ENCODE data around the gene ADGRD1. TPM values are rescaled to one million over a fixed set of nuclear protein-coding genes. Genes with fewer than 3 reads are reported as not detected.

Gene ADGRD1
- total RNA-seq, 2 experiments from 2014 or later = 0.05 TPM; not detected in 1

DNA sequence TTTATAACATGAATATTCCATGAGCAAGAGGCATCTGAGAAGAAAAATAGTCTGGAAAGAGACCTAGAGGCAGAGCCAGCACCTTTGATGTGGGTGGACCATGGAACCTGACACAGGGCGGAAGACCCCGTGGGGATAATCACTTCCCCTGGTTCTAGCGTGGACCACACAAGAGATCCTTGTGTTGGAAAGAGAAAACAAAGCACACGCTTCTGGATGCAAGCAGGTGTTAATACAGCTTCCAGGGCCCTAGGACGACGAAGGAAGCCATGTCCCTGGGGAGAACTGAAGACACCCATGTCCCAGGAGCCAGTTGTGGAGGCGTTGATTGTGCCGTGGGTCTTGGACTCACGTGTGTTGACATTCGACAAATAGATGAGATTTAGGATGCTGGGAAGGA, 102.9 kb downstream of the ADGRD1 start:
- no peaks in the 10 kb centered on the region for H3K36me3 Mint-ChIP-seq (ENCODE audit: low read depth)
- no peak overlapping the region for H3K27ac Mint-ChIP-seq
- H3K4me3 Mint-ChIP-seq = no peak overlapping the region
- peaks cover 14% of the 10 kb centered on the region for H3K27me3 Mint-ChIP-seq
- CTCF ChIA-PET = no interaction called here
- H3K4me1 Mint-ChIP-seq = no peaks in the 10 kb centered on the region
- POLR2A ChIA-PET = no interaction called here
- no peak for DNase-seq
- H3K9me3 Mint-ChIP-seq = no peaks in the 10 kb centered on the region

DNA sequence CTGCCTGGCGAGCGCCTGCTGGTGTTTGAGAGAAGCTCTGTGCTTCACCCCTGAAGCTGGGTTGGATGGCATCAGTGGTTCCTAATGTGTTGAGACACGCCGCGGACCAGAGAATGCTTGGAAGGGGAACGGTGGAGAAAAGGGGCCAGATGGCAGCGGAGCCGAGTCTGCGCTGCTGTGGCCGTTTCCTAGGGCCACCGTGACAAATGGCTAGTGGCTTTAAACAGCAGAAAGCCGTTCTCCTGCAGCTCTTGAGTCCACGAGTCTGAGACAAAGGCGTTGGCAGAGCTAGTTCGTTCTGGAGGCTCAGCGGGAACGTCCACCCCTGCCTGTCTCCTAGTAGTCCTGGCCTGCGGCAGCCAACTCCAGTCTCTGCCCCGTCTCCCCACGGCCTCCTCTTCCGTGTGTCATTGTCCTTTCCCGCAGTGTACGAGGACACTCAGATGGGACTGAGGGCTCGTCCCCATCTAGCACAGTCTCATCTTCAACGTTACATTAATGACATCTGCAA, 103.6 kb downstream of the ADGRD1 start:
- CTCF ChIA-PET = no interaction called here
- Mint-ChIP-seq H3K9me3 (no peaks in the 10 kb centered on the region), H3K36me3 (ENCODE audit: low read depth) (no peaks in the 10 kb centered on the region), H3K4me1 (no peaks in the 10 kb centered on the region), H3K4me3 (no peak overlapping the region), H3K27me3 (peaks cover 14% of the 10 kb centered on the region), H3K27ac (no peak overlapping the region)
- POLR2A ChIA-PET = no interaction called here
- DNase-seq = no peak

DNA sequence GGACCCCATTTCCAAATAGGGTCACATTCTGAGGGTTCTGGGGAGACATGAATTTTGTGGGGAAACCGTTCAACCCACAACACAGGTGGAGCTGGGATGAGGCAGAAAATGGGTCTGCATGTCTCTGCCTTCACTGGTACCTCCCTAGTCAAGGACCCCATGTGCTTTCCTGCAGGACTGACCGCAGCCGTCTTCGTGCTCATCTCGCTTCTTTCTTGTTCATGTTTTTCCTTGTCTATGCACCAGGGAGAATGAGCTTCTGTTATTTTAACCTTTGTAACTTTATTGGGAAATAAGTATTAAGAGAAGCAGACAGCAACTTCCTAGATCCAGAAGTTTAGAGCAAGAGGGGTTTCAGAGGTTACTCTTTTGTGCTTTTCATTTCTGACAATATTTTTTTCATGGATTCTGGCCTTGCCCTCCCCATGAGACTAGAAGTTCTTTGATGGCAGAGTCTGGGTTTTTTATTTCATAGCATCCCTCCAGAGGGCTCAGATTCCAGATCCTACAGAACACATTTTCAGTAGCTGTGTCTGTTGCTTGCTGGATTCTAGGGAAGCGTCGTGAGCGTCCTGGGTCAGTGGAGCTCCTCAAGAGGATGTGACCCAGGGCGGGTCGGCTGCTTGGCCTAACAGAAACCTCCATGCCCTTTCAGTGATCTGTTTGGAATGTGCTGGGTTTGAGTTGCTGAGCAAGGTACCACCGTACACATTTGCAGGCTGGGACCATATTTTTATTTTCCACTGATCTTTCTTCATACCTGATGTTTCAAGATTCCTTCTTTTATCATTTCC, 104.2 kb downstream of the ADGRD1 start:
- H3K9me3 Mint-ChIP-seq = no peaks in the 10 kb centered on the region
- H3K27me3 Mint-ChIP-seq = peaks cover 14% of the 10 kb centered on the region
- H3K4me1 Mint-ChIP-seq = no peaks in the 10 kb centered on the region
- ChIA-PET POLR2A (no interaction called here), CTCF (no interaction called here)
- H3K4me3 Mint-ChIP-seq = no peak overlapping the region
- no peaks in the 10 kb centered on the region for H3K36me3 Mint-ChIP-seq (ENCODE audit: low read depth)
- DNase-seq = no peak
- no peak overlapping the region for H3K27ac Mint-ChIP-seq

DNA sequence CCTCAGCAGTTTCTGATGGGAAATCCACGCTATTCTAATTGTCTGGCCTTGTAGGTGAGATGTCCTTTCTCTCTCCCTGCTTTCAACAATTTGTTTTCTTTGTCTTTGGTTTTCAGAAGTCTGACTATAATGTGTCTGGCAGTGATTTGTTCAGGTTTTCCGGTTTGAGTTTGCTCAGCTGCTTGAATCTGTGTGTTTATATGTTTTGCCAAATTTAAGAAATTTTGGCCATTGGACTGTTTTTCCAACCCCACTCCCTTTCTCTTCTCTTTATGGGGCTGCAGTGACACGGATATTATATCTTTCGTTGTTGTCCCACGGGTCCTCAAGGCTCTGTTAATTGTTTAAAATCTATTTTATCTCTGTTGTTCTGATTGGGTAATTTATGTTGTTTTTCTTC, 105.0 kb downstream of the ADGRD1 start:
- H3K27ac Mint-ChIP-seq = no peak overlapping the region
- H3K27me3 Mint-ChIP-seq = peaks cover 17% of the 10 kb centered on the region
- no peaks in the 10 kb centered on the region for H3K36me3 Mint-ChIP-seq (ENCODE audit: low read depth)
- ChIA-PET CTCF (no interaction called here), POLR2A (no interaction called here)
- H3K4me1 Mint-ChIP-seq = no peaks in the 10 kb centered on the region
- no peaks in the 10 kb centered on the region for H3K9me3 Mint-ChIP-seq
- no peak for DNase-seq
- H3K4me3 Mint-ChIP-seq = no peak overlapping the region

DNA sequence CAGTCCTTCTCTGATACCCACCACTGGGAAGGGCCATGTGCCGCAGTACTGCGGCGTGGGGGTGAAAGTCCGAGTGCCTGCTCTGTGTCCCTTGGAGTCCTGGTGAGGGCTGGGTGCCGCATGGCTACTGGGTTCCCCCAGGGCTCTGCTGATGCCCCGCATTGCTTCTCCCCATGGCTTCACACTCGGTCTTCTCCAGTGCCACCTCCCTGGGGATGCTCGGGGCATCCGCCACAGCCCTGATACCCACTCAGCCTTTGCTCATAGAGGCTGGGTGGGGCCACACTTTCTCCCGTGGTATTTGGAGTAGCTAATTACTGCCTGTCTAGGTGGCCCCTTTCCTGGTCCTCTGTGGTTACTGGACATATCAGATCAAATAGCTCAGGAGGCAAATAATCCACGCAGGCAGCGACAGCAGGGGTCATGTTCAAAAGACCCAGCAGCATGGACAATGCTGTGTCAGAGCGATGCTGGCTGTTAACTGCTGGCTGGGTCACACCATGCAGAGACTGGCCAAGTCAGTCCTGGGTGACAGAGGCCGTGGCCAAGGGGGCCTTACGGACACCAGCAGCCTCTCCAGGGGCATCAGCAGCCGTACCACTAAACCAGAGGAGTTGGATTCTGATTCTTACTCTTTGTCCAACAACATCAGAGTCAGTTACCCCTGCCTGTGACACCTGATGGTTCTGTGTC, 106.5 kb downstream of the ADGRD1 start:
- Mint-ChIP-seq H3K4me3 (no peak overlapping the region), H3K36me3 (ENCODE audit: low read depth) (no peaks in the 10 kb centered on the region), H3K9me3 (no peaks in the 10 kb centered on the region), H3K4me1 (no peaks in the 10 kb centered on the region), H3K27me3 (peaks cover 15% of the 10 kb centered on the region), H3K27ac (no peak overlapping the region)
- no peak for DNase-seq
- CTCF ChIA-PET = no interaction called here
- POLR2A ChIA-PET = no interaction called here

DNA sequence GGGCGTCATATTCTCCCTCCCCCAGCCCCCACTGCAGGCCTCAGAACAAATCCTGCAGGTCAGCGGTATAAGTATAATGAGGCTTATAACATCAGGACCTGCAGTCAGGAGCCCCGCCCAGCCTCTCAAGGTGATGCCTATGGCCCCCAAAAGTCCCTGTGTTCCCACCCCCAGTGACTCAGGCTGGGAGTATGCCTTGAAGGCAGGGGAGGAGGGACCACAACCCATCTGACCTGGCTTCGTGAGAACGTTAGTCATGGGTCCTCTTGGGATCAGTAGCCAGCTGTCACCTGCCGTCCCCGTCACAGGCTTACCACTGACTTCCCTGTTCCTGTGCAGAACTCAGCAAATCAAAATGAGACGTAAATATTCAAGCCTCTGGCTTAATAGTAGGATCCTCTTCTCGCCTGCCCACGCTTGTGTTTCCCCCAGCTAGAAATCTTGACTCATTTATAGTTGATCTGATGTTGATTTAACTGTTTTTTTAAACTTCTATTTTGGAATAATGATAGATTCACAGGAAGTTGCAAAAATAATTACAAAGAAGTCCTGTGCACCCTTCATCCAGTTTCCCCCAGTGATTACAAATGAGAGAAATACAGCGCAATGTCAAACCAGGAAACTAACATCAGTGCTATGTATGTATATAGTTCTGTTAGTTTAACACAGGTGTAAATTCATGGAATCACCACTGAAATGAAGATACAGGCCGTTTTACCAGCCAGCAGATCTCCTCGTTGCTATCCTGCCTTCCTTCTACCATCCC, 107.5 kb downstream of the ADGRD1 start:
- no peak overlapping the region for H3K27ac Mint-ChIP-seq
- no peak overlapping the region for H3K4me3 Mint-ChIP-seq
- no peak for DNase-seq
- ChIA-PET POLR2A (no interaction called here), CTCF (no interaction called here)
- H3K4me1 Mint-ChIP-seq = no peaks in the 10 kb centered on the region
- H3K36me3 Mint-ChIP-seq (ENCODE audit: low read depth) = no peaks in the 10 kb centered on the region
- no peaks in the 10 kb centered on the region for H3K9me3 Mint-ChIP-seq
- peaks cover 13% of the 10 kb centered on the region for H3K27me3 Mint-ChIP-seq

DNA sequence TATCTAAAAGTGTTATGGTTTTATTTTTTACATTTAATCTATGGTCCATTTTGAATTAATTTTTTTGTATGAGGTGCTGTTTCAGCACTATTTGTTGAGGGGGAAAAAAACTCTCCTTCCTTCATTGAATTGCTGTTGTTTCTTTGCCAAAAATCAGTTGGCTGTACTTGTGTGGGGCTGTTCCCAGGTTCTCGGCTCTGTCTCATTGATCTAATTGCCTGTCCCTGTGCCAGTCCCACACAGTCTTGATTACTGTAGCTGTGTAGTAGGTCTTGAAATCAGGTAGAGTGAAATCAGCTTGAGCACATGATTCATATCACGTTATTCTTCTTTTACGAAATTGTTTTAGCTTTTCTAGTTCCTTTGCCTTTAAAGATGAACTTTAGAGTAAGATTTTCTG, 109.7 kb downstream of the ADGRD1 start:
- H3K27ac Mint-ChIP-seq = no peak overlapping the region

DNA sequence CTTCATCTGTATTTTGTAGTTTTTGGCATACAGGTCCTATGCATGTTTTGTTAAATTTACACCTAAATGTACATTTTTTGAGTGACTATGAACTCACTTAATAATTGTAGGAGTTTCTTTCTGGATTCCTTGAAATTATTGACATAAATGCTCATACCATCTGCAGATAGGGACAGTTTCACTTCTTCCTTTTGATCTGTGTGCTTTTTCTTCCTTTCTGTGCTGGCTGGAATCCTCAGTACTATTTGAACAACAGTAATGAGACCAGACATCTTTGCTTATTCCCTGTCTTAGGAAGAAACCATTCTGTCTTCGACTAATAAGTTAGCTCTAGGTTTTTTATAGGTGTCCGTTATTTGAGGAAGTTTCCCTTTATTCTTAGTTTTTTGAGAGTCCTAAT, 110.3 kb downstream of the ADGRD1 start:
- Mint-ChIP-seq H3K27me3 (peaks cover 4% of the 10 kb centered on the region), H3K9me3 (no peaks in the 10 kb centered on the region), H3K4me1 (no peaks in the 10 kb centered on the region), H3K36me3 (ENCODE audit: low read depth) (no peaks in the 10 kb centered on the region), H3K4me3 (no peak overlapping the region), H3K27ac (no peak overlapping the region)
- CTCF ChIA-PET = no interaction called here
- POLR2A ChIA-PET = no interaction called here
- DNase-seq = no peak

More for the DNA sequence above, 109.7 kb downstream of the ADGRD1 start:
- H3K27me3 Mint-ChIP-seq = peaks cover 4% of the 10 kb centered on the region
- no peaks in the 10 kb centered on the region for H3K36me3 Mint-ChIP-seq (ENCODE audit: low read depth)
- H3K9me3 Mint-ChIP-seq = no peaks in the 10 kb centered on the region
- DNase-seq = no peak
- POLR2A ChIA-PET = no interaction called here
- H3K4me1 Mint-ChIP-seq = no peaks in the 10 kb centered on the region
- CTCF ChIA-PET = no interaction called here
- no peak overlapping the region for H3K4me3 Mint-ChIP-seq

DNA sequence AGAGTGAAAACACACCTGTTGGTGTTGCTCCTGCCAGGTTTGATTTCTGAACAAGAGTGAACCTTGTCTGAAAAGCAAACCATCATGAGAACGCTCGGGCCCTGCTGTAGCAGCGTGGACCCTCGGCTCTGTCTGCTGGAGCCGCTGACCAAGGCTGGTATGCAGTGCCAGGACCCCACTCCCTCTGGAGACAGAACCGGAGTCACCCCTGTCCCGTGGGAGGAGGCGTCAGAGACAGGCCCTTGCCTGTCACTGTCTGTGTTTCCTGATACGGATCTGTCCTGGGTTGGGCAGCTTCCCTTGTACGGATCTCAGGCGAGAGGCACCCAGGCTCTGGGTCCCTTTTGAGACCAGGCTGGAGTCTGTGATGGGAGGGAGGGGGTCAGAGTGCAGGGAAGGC, 111.6 kb downstream of the ADGRD1 start:
- Mint-ChIP-seq H3K4me1 (no peaks in the 10 kb centered on the region), H3K9me3 (no peaks in the 10 kb centered on the region), H3K27ac (no peak overlapping the region), H3K27me3 (peaks cover 4% of the 10 kb centered on the region), H3K36me3 (ENCODE audit: low read depth) (no peaks in the 10 kb centered on the region), H3K4me3 (no peak overlapping the region)
- CTCF ChIA-PET = no interaction called here
- no peak for DNase-seq
- POLR2A ChIA-PET = no interaction called here

DNA sequence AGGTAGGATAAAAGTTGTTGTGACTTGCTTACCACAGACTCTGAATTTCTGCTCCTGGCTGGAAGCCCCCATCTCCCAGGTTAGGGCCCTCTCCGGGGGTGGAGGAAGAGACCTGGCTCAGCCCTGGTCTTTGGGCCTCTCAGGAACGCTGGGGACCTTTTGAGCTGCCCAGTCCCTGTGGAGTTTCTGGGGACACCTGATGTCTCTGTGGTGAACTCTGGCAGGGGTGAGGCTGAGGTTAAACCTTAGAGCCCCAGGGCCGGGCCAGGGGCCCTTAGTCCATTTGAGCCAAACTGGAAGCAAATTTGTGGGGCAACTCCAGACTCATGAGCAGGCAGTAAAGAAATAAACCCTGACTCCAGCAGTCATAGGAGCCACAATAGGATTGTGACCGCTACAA, 112.1 kb downstream of the ADGRD1 start:
- Mint-ChIP-seq H3K9me3 (no peaks in the 10 kb centered on the region), H3K36me3 (ENCODE audit: low read depth) (no peaks in the 10 kb centered on the region), H3K4me3 (no peak overlapping the region), H3K4me1 (no peaks in the 10 kb centered on the region), H3K27me3 (peaks cover 4% of the 10 kb centered on the region), H3K27ac (no peak overlapping the region)
- DNase-seq = no peak
- ChIA-PET POLR2A (no interaction called here), CTCF (no interaction called here)

DNA sequence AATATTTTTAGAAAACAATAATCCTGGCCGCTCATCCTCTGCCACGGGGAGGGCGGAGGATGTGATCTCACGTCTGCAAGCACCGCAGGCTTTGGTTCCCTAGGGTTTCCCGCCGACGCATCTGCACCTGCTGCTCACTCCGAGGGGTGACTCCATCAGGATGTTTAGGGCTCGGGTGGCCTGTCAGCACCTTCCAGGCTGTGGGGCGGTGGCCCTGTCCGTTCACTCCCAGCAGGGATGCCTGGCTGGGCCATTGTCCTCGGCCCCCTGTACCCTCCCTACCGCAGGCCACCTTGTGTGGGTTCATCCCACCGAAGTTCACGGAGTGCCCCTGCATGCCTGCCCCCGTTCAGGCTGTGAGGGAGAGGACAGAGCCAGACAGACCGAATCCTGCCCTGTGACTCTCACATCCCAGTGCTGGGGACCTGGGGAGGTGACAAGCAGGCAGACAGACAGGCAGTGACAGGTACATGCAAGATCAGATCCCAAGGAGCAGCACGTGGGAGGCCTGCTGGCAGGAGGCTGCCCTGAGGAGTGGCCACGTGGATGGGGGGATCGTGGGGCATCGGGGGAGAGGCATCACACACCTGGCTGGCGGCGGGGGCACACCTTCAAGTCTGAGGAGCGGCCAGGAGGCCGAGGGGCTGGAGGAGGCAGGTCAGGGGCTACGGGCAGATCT, 112.6 kb downstream of the ADGRD1 start:
- Mint-ChIP-seq H3K36me3 (ENCODE audit: low read depth) (no peaks in the 10 kb centered on the region), H3K27ac (no peak overlapping the region), H3K27me3 (peaks cover 4% of the 10 kb centered on the region), H3K4me1 (no peaks in the 10 kb centered on the region), H3K4me3 (no peak overlapping the region), H3K9me3 (no peaks in the 10 kb centered on the region)
- ChIA-PET POLR2A (no interaction called here), CTCF (no interaction called here)
- no peak for DNase-seq

DNA sequence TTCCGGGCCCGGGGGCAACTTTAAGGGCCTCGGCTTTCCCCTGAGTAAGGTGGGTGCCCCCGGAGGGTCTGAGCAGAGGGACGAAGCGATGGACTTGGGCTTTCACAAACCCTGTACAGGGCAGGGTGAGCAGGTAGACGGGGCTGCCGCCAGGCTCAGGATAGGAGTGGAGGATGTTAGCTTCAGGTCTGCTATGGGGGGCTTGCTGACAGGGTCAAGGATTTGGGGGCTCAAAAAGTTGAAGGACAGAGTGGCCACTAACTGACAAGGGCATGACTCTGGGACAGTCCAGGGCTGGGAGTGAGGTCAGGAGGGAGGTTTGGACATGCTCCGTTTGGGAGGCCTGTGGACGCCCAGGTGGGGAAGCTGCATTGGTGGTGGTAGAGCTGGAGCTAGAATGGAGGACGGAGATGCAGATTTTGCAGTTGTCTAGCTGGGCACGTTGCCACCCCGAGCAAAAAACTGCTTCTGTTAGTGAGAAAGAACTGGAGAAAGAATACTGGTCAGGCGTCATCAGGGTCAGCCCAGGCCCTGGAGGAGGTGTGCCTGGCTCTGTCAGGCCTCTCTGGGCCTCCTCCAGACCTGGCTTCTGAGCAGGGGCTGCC, 113.3 kb downstream of the ADGRD1 start:
- no peak for DNase-seq
- Mint-ChIP-seq H3K27ac (no peak overlapping the region), H3K4me3 (no peak overlapping the region), H3K4me1 (no peaks in the 10 kb centered on the region), H3K9me3 (no peaks in the 10 kb centered on the region), H3K36me3 (ENCODE audit: low read depth) (no peaks in the 10 kb centered on the region), H3K27me3 (peaks cover 4% of the 10 kb centered on the region)
- POLR2A ChIA-PET = no interaction called here
- CTCF ChIA-PET = no interaction called here

All from activated CD4-positive, alpha-beta T cell treated with anti-CD3 and anti-CD28 coated beads, Interleukin-2, amount 10 ng/mL, durations not matched to agents 7 days and 5 days (primary cell).